Hepatocyte (in vitro differentiated cells): ENCODE data around the gene LCN1. TPM values are rescaled to one million over a fixed set of nuclear protein-coding genes. Genes with fewer than 3 reads are reported as not detected.
A peak's percentile ranks its signal among the peaks of the same experiment; 100 is the strongest.

Source experiments
- DNase-seq: peaks from one replicate; pipeline ENCODE4 v3.0.0-alpha.2; 2016; ENCODE audit warnings: low spot score
- H2AFZ ChIP-seq: fragments of 200-600 bp; sonication (generic); 2 replicates; pipeline ENCODE4 v1.6.0; 2016; ENCODE audit warnings: antibody characterized with exemption, mild to moderate bottlenecking
- H3K27ac ChIP-seq: fragments of 200-600 bp; sonication (generic); 2 replicates; pipeline ENCODE4 v1.5.1; 2016; ENCODE audit warnings: mild to moderate bottlenecking
- H3K27me3 ChIP-seq: fragments of 200-600 bp; sonication (generic); 2 replicates; pipeline ENCODE4 v1.6.1; 2016
- H3K36me3 ChIP-seq: fragments of 200-600 bp; sonication (generic); replicated peaks from 2 replicates; pipeline ENCODE4 v1.5.1; 2016; ENCODE audit warnings: low read depth; ENCODE audit not compliant: insufficient read depth
- H3K4me1 ChIP-seq: fragments of 200-600 bp; sonication (generic); 2 replicates; pipeline ENCODE4 v1.5.1; 2016; ENCODE audit warnings: mild to moderate bottlenecking, moderate library complexity; ENCODE audit not compliant: insufficient read depth
- H3K4me2 ChIP-seq: fragments of 200-600 bp; sonication (generic); 2 replicates; pipeline ENCODE4 v1.6.0; 2016
- H3K4me3 ChIP-seq: fragments of 200-600 bp; sonication (generic); 2 replicates; pipeline ENCODE4 v1.5.1; 2016; ENCODE audit warnings: mild to moderate bottlenecking
- H3K79me2 ChIP-seq: fragments of 200-600 bp; sonication (generic); 2 replicates; pipeline ENCODE4 v1.6.0; 2017; ENCODE audit warnings: mild to moderate bottlenecking
- H3K9me2 ChIP-seq: fragments of 200-600 bp; sonication (generic); replicated peaks from 2 replicates; pipeline ENCODE4 v1.6.0; 2017; ENCODE audit warnings: mild to moderate bottlenecking; ENCODE audit not compliant: insufficient read depth
- H3K9me3 ChIP-seq: fragments of 200-600 bp; sonication (generic); 2 replicates; pipeline ENCODE4 v1.5.1; 2016; ENCODE audit warnings: low read depth, mild to moderate bottlenecking
- H4K20me1 ChIP-seq: fragments of 200-600 bp; sonication (generic); 2 replicates; pipeline ENCODE4 v1.6.0; 2016; ENCODE audit warnings: mild to moderate bottlenecking; ENCODE audit not compliant: insufficient read depth, poor library complexity, severe bottlenecking
- CTCF ChIP-seq: fragments of 200-600 bp; sonication (generic); IDR thresholded peaks from 2 replicates; pipeline ENCODE4 v1.5.1; 2016; ENCODE audit warnings: antibody characterized with exemption, mild to moderate bottlenecking; ENCODE audit not compliant: poor library complexity
- EZH2 ChIP-seq: fragments of 200-600 bp; sonication (generic); IDR thresholded peaks from 2 replicates; pipeline ENCODE4 v1.6.1; 2016; ENCODE audit warnings: antibody characterized with exemption, mild to moderate bottlenecking, borderline replicate concordance
- EZH2phosphoT487 ChIP-seq: fragments of 200-600 bp; sonication (generic); IDR thresholded peaks from one replicate; pipeline ENCODE4 v1.6.1; 2018; ENCODE audit warnings: antibody characterized with exemption, mild to moderate bottlenecking, low read depth, moderate library complexity; ENCODE audit not compliant: unreplicated experiment, severe bottlenecking
- WGBS: methylation state at CpG from one replicate; pipeline ENCODE4 v1.1.6; 2016; ENCODE audit warnings: low lambda C conversion rate; ENCODE audit errors: missing lambda C conversion rate; 5-methylcytosine and 5-hydroxymethylcytosine counted together
- polyA plus RNA-seq: library from polyadenylated mRNA; unstranded; fragments of >200 nt; fragmentation: Nextera tagmentation; extraction: Ambion mirVana; gene quantifications from 2 replicates; pipeline ENCODE4 v1.2.1, GENCODE V29; 2016
- total RNA-seq: library from RNA; depleted of rRNA; stranded (reverse); fragments of >200 nt; gene quantifications from 2 replicates; pipeline ENCODE4 v1.2.3, GENCODE V29; 2014

LCN1 gene
- total and polyA plus RNA-seq, 2 experiments from 2014 or later, result not detected

- TF ChIP-seq EZH2phosphoT487 (no peak), CTCF (no peak), EZH2 (no peak)
- Histone ChIP-seq H4K20me1 (peaks cover 6% of the 10 kb centered on the region), H3K9me2 (no peaks in the 10 kb centered on the region), H2AFZ (peak within 1 kb of the TSS; percentile 89), H3K4me1 (peaks cover 7% of the 10 kb centered on the region), H3K36me3 (no peaks in the 10 kb centered on the region), H3K4me3 (peak within 1 kb of the TSS; percentile 72), H3K27me3 (no peaks in the 10 kb centered on the region), H3K4me2 (peak within 1 kb of the TSS; percentile 94), H3K9me3 (no peaks in the 10 kb centered on the region), H3K27ac (peak within 1 kb of the TSS; percentile 86), H3K79me2 (peaks cover 39% of the 10 kb centered on the region)
- no CpG with 5 or more reads among the region's 103 CpGs for WGBS
- DNase-seq, result peak; percentile 58
Observed at GRCh38 chr9:135479469-135480052, 41.7 kb upstream of the LCN1 start, which contains the start of gene PPP1R26. PPP1R26 (plus strand) TSS chr9:135479782; CDS start chr9:135484511, 4,729 bp downstream.

- H3K79me2 ChIP-seq, result peaks cover 39% of the 10 kb centered on the region
- peak overlapping the region; percentile 86 for H3K27ac ChIP-seq
- peak overlapping the region; percentile 52 for H2AFZ ChIP-seq
- H3K9me2 ChIP-seq, result no peaks in the 10 kb centered on the region
- H3K36me3 ChIP-seq, result no peaks in the 10 kb centered on the region
- peak overlapping the region; percentile 93 for H3K4me2 ChIP-seq
- peak overlapping the region; percentile 72 for H3K4me3 ChIP-seq
- peaks cover 6% of the 10 kb centered on the region for H4K20me1 ChIP-seq
- DNase-seq, result peak; percentile 66
- 0% methylated on average over 30 of the region's 76 CpGs for WGBS
- peaks cover 7% of the 10 kb centered on the region for H3K4me1 ChIP-seq
- H3K9me3 ChIP-seq, result no peaks in the 10 kb centered on the region
- TF ChIP-seq EZH2 (no peak), EZH2phosphoT487 (no peak), CTCF (no peak)
- H3K27me3 ChIP-seq, result no peaks in the 10 kb centered on the region
Observed at GRCh38 chr9:135480071-135480939, 40.9 kb upstream of the LCN1 start.

- no peak for TF ChIP-seq EZH2phosphoT487
- no peak for TF ChIP-seq EZH2
- TF ChIP-seq CTCF, result no peak
- Histone ChIP-seq H3K36me3 (no peaks in the 10 kb centered on the region), H3K9me2 (no peaks in the 10 kb centered on the region), H3K27ac (peak overlapping the region; percentile 86), H4K20me1 (peaks cover 6% of the 10 kb centered on the region), H3K4me3 (peak overlapping the region; percentile 72), H3K4me2 (peak overlapping the region; percentile 93), H3K9me3 (no peaks in the 10 kb centered on the region), H3K79me2 (peaks cover 35% of the 10 kb centered on the region), H3K27me3 (no peaks in the 10 kb centered on the region), H2AFZ (peak overlapping the region; percentile 52), H3K4me1 (peaks cover 7% of the 10 kb centered on the region)
- WGBS, result 35% methylated on average over 11 of the region's 11 CpGs
- DNase-seq, result no peak
Observed at GRCh38 chr9:135480940-135481310, 40.3 kb upstream of the LCN1 start.
